ENCODE results near the gene TLCD3A. TPM values are rescaled to one million over a fixed set of nuclear protein-coding genes. Genes with fewer than 3 reads are reported as not detected.

Gene TLCD3A
- total RNA-seq, 4 donors from 2014 or later: 2.2 to 4.4 (median 2.9) TPM

DNA sequence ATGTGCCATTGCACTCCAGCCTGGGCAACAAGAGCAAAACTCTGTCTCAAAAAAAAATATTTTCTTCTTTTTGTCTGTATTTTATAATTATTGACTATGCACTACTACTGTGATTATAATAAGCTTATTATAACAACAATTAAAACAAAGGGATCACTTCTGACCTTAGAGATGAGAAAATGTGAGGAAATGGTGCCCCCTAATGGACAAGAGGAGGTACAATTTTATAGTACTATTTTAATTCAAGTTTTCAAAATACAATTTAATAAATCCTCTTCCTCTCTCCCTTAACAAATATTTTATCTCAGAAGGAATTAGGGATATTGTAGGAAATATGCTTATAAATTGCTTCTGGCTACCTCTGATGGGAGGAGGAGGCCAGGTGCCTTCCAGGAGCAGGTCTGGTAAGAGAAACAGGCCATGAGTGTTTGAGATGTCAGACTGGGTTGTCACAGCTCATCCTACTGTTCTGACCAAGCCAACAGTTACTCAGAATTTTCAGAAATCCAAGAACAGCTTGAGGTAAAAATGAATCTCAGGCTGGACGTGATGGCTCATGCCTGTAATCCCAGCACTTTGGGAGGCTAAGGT lies 31.8 kb upstream of the TLCD3A start:
- TF ChIP-seq, protein P1, sequence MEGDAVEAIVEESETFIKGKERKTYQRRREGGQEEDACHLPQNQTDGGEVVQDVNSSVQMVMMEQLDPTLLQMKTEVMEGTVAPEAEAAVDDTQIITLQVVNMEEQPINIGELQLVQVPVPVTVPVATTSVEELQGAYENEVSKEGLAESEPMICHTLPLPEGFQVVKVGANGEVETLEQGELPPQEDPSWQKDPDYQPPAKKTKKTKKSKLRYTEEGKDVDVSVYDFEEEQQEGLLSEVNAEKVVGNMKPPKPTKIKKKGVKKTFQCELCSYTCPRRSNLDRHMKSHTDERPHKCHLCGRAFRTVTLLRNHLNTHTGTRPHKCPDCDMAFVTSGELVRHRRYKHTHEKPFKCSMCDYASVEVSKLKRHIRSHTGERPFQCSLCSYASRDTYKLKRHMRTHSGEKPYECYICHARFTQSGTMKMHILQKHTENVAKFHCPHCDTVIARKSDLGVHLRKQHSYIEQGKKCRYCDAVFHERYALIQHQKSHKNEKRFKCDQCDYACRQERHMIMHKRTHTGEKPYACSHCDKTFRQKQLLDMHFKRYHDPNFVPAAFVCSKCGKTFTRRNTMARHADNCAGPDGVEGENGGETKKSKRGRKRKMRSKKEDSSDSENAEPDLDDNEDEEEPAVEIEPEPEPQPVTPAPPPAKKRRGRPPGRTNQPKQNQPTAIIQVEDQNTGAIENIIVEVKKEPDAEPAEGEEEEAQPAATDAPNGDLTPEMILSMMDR (IDR thresholded peaks at IDR 0.05; ENCODE audit: low read depth): no peak

DNA sequence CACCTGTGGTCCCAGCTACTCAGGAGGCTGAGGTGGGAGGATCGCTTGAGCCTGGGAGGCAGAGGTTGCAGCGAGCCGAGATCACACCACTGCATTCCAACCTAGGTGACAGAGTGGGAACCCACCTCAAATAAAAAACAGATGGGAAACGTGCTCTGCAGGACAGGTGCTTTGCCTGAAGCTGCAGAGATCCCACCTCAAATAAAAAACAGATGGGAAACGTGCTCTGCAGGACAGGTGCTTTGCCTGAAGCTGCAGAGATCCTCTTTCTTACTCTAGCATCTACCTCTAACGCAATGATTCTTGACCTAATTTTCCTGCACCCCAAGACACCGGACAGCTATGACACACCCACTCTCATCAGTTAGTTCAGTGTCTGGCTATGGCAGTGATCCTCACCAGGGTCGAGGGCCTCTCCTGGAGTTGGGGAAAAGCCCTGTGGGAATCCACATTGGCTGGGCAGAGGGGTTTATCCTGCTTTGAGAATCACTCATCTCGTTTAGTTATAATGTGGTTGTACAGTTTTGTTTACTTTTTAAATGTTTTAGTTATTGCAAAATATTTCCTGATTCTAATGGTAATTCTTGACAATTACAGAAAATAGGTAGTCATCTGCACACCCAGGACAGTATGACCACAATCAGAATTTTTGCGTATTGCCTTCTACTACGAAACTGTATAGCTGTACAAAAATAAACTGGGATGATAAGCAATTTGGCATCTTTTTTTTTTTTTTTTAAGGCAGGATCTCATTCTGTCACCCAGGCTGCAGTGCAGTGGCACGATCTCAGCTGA lies 29.1 kb upstream of the TLCD3A start:
- TF ChIP-seq, protein P1 (IDR thresholded peaks at IDR 0.05; ENCODE audit: low read depth): no peak

DNA sequence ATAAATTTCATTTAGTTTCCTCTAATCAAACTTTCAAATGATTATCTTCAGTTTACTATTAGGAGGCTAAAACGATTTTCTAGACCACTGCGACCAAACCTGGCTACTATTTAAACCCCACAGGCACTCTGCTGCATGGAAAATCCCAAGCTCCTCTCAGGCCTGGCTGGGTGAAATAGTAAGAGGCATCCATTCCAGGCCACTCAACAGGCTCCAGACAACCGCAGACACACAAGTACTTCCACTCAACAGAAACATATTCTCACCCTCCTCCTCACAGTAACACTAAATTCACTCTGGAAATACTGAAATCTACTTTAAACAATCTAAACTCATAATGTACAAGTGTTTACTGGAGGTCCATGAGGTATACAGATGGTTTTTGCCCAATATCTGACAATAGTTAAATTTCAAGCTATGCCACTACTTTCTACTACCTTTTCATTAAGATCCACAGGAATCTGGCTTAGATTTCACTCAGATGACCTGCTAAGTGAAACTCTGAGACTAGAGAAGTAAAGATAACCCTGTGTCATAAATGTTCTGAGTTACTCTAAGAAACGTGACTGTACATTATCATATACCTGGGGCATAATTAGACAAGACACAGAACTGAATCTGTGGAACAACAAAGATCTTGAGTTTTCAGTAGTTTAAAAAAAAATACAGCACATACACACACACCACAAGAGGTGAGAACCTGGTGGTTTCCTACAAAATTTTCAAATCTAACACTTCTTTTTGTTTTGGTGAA lies 28.1 kb upstream of the TLCD3A start:
- TF ChIP-seq, protein P1 (IDR thresholded peaks at IDR 0.05; ENCODE audit: low read depth): no peak

DNA sequence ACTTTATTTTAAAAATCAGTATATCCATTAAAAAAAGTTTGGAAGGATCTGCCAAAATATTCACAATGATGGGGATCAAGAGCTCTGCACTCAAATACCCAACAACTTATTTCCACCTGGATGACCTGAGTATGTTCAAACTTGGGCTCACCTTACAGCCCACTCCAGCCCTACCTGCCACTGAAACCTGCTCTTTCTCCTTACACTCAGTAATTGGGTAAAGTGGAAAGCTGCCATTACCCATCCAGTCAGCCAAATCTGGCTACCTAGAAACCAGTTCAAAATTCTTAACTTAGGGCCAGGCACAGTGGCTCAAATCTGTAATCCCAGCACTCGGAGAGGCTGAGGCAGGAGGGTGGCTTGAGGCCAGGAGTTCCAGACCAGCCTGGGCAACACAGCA lies 27.4 kb upstream of the TLCD3A start:
- TF ChIP-seq, protein P1 (IDR thresholded peaks at IDR 0.05; ENCODE audit: low read depth): no peak

DNA sequence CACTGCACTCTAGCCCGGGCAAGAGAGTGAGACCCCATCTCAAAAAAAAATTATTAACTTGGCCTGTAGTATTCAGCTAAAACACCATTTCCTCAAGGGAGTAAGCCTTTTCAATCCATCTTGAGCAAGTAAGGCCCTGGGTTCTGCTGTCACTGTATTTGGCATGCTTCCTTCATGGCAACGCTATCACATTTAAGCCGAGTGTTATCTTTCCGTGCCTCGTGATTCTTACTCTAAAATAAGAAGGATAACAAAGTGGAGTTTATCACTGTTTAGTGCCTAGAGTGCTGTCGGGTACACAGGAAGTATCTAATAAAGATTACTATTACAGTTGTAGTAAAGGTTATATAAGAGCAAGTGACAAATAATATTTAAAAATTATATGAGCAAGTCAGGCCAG lies 26.5 kb upstream of the TLCD3A start:
- TF ChIP-seq, protein P1 (IDR thresholded peaks at IDR 0.05; ENCODE audit: low read depth): no peak

DNA sequence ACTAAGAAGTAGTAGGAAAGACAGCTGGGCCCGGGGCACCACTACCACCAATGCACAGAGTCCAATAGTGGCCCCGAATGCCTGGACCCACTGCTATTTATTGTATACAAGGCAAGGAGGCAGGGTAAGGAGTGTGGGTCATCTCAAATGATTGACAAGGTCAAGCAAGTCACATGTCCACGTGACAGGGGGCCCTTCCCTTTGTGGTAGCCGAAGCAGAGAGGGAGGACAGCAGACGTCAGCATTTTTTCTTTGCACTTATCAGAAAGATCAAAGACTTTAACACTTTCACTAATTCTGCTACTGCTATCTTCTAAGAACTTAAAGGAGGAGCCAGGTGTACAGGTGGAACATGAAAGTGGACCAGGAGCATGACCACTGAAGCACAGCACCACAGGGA lies 24.3 kb upstream of the TLCD3A start:
- TF ChIP-seq, protein P1 (IDR thresholded peaks at IDR 0.05; ENCODE audit: low read depth): no peak

DNA sequence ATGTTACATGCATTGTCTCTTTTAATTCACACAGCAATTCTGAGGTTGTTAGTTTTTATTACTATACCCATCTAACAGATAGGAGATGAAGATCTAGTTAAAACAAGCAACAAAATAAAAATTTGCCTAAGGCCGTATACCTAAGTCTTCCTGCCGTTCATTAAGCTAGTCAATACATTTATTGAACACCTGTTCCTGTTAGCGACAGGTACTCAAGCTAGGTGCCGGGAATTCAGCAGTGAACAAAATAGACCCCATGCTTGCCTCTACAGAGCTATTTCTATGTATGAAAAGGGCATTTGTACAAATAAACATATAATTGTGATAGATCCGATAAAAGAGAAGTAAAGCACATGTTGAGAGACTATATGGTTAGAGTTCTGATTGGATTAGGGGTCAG lies 14.3 kb upstream of the TLCD3A start:
- TF ChIP-seq, protein P1 (IDR thresholded peaks at IDR 0.05; ENCODE audit: low read depth): no peak

Measured in subcutaneous adipose tissue (tissue), 4 donors.